HG03060 (cell line): ENCODE measurements around the gene NDUFS6.
"Not testable (repeated sequence)": the region's sequence is repeated elsewhere in the genome, so short reads cannot be mapped to it uniquely, and the experiment has no call there.

Experiments
- ATAC-seq: cut with Tn5 transposase; IDR thresholded peaks from one replicate; pipeline ENCODE4 v1.9.1; 2021; ENCODE audit warnings: low read depth, moderate number of reproducible peaks; ENCODE audit not compliant: unreplicated experiment

NDUFS6 gene

DNA sequence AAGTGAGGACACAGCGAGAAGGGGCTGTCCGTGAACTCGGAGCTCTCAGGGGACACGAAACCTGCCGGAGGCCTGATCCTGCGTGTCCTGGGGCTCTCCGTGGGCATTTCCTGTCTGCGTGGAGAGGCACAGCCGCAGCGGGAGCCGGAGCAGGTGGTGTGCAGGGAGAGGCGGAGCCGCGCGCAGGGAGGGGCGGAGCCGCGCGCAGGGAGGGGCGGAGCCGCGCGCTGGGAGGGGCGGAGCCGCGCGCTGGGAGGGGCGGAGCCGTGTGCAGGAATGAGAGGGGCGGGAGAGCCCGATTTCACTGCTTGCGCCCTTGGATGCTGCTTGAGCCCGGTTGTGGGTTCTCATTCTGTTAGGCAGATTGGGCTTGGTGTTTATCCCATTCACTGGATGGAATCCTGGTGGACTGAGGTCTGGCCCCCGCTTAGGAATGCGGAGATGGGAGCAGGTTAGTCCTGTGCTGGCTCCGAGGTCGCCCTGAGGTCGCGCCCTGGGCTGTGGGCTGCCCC is 26.7 kb downstream of the NDUFS6 start:
- no peak for ATAC-seq

DNA sequence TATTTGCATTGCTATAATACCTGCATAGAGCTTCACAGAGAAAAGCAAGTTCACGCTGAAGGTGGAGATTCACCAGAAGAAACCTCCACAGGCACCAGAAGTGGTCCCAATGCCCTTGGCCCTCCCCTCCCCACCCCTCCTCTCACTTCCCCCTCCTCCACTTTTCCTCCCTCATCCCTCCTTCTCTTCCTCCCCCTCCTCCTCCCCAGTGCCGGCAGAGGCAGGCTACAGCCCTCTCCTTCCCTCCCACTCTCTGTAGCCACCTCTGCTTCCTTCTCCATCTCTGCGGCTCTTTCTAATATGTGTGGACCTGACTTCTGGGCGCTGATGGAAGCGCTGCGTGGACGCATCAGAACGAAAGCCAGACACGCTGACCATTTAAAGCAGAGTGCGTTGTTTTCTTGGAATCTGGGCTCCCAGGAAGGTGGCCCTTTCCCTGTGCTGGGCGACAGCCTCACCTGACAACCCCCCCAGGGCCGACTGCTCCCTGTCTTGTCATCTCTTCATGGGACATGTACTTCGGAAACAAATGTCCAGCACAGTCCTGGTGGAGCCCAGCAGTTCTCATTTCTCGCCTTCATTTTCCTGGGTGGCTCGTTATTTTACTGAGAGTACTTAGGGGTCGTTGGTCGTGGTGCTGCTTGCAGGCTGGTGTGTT is 29.5 kb downstream of the NDUFS6 start:
- no peak for ATAC-seq

DNA sequence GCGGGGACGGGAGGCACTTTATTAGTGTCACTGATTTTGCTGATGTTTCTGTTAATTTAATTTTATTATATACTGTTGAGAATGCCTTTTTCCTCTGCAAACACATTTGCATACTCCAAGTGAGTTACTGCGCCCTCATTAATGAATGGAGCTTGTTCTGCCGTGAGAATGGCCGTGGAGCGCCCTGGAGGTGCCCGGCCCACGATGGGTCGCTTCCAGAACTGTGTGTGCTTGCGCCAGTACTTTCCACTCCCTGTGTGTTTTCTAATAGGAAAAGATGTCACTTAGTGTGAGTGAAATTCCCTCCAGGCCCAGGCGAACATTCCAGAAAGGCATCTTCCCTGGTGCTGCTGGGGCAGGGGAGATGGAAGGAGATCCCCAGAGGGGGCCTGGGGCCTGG is 30.1 kb downstream of the NDUFS6 start:
- no peak for ATAC-seq

DNA sequence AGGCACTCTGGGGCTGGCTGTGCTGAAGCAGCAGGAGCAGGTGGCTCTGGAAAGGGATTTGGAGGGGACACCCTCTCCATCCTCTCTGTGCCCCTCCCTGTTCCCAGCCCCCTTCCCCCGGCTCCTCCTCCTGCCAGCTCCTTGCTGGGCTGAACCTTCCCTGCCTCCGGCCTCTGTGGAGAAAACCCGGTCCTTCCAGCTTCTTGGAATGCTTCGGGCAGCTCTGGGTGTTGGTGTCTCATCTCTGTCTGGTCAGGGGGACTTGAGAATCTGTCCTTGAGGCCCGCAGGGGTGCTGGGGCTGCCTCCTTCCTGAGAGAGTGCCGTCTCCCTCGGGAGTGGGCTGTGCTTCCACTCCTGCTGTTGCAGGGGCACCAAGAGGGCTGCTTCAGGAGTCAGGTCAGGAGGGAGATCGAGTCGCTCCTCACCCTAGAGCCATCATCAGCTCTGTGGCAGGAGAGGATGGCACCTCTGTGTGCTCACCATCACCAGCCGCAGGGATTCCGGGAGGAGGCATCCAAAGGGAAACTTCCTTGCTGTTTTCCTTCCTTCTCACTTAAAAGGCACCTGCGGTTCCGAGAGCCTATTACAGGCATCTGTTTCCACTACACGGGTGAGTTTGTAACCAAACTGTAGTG is 30.6 kb downstream of the NDUFS6 start:
- ATAC-seq = no peak

DNA sequence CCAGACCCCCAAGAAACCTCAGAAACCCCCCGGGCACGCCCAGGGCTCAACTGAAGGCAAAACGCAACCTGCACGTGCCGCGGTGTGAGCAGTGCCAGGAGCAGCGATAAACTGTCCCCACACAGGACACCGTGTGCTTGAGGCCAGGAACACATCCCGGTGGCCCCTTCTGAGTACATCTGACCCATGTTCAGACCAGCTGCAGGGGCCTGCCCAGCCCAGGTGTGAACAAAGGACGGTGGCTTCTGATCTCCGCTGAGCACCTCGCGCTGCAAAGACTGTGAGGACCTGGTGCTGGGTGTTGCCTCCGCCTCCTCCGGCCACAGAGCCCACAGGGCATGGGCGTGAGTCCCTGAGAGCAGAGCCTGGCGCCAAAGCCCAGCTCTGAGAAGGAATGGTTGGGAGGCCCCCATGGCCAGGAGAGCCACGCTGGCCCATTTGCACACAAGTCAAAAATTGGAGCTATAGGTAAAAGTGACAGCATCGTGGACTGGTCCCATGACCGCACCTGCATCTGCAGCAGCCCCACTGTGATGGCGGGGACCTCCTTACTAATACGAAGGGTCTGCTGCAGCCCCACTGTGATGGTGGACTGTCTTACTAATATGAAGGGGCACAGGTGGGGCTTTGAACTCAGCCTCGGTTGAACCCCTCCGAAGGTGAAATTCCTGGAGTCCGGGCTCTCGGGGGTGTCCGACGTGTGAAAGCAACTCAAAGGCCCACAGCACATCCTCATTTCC is 31.5 kb downstream of the NDUFS6 start:
- ATAC-seq = no peak

DNA sequence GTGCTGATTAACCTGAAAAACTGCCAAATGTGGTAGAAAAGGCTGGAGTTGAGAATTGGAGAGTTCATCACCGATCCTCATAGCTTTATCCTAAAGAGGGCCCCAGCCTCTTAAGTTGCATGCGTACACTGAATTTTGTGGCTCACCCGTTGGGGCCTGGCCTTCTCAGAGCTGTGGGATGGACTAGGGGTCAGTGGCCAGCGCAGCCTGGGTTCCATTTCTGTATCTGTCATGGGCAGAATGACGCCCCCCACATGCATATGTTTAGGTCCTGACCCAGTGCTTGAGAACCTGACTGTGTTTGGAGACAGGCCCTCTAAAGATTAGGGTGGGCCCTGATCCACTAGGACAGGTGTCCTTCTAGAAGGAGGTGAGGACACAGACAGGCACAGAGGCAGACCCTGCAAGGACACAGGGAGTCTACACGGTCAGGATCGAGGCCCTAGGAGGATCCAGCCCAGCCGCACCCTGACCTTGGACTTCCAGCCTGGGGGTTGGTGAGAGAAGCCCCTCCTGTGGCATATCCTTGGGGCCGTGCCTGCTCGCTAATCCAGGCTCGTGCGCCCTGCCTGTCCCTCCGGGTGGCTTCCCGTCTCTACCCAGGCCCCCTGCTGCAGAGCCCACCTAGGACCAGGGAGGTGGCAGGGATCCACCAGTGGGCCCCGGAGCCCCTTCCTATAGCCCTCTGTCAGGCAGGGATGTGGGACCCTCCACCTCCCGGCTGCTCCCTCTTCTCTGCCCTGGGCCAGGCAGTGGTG is 32.2 kb downstream of the NDUFS6 start:
- no peak for ATAC-seq

DNA sequence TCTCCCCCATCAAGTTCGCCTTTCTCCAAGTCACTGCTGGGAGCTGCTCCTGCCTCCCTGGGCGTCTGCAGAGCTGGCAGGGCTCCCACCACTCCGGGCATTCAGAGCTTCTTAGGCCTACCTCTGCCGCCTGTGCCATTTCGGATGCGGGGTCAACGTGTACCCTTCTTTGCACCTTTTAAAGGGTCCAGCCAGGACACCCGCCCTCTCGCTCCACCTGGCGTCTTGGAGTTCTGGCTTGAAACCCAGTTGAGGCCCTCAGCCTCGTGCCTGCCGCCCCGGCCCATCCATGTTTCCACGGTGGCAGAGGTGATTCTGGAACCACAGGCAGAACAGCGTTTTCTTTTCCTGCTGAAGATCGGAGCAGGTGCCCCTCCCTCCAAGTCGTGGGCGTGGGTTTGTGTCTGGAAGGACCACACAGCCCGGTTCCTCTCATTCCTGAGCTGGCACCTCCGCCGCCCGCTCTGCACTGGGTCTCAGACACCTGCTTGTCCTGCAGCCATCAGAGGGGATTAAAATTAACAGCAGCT is 32.9 kb downstream of the NDUFS6 start:
- ATAC-seq = no peak

DNA sequence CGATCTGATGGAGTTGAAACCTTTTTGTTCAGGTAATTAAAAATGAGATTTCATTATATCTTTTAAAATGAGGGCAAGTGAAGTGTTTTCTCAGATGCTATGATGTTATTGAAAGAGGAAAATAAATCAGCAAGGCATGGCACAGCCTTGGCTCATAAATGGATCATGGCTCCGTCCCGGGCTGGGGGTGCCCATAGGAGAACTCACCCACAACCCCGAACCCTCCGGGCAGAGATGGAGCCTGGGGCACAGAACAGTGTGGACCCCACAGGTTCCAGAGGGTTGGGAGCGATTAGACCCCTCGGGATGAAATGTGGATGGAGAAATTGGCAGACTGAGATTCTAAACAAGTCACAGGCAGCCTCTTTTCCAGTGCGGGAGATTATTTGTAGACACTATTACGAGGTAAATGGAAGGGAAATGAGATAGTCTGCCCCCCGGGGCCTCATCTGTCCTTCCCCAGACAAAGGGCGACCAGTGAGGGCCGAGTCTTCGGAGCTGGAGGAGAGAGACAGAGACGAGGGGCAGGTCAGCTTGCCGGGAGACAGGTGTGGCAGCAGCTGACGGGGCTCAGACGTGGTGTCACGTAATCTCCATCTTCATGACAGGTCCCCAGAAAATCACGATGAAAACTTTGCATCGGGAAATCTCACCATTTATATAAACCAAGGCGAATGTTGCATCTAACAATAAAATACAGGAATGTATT is 33.7 kb downstream of the NDUFS6 start:
- no peak for ATAC-seq

DNA sequence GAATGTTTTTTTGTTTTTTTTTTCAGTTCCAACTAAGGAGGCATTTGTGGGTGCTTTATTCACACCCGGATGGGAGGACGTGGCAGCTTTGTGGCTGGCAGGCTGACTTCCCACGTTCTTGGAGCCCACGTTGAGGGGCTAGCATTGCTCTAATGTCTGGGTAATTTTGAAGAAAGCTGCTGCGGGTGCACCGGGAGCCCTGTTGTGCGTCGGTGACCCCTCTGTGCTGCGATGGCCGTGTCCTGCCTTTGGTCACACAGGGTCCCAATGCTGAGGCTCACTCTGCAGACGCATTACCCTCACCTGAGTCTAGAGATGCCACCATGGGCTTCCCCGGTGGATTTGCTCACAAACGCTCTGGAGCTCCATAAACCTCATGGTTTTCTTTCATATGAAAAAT is 34.2 kb downstream of the NDUFS6 start:
- ATAC-seq = no peak

DNA sequence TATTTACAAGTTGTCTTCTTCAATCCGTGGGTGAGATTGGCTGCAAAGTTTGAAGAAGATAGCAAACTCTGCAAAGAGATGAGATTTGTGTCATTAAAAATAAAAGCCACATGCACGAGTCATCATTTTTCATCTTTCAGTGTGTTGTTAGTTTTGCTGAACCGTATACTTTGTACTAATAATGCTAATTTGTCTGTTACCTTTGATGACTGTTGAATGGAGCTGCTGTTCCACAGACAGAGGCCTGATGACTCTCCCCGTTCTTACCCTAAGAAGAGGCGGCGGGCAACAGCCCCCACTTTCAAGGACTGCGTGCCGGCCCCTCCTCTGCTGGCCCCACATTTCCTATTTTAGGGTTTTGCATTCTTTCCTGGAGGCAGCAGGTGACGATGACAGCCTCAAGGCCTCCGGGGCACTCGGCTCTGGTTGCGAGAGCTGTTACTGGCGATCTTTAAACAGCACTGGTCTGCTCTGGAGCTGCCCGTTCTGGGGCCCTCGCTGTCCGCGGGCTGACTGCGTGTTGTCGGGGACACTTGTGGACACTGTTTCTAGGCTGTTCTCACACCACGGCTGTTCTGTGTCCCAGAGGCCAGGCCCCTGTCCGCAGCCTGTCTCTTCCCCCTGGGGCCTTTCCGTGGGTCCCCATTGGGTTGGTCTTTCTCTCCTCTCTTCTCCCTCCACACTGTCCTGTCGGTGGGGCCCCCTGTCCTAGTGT is 35.1 kb downstream of the NDUFS6 start:
- ATAC-seq = no peak

DNA sequence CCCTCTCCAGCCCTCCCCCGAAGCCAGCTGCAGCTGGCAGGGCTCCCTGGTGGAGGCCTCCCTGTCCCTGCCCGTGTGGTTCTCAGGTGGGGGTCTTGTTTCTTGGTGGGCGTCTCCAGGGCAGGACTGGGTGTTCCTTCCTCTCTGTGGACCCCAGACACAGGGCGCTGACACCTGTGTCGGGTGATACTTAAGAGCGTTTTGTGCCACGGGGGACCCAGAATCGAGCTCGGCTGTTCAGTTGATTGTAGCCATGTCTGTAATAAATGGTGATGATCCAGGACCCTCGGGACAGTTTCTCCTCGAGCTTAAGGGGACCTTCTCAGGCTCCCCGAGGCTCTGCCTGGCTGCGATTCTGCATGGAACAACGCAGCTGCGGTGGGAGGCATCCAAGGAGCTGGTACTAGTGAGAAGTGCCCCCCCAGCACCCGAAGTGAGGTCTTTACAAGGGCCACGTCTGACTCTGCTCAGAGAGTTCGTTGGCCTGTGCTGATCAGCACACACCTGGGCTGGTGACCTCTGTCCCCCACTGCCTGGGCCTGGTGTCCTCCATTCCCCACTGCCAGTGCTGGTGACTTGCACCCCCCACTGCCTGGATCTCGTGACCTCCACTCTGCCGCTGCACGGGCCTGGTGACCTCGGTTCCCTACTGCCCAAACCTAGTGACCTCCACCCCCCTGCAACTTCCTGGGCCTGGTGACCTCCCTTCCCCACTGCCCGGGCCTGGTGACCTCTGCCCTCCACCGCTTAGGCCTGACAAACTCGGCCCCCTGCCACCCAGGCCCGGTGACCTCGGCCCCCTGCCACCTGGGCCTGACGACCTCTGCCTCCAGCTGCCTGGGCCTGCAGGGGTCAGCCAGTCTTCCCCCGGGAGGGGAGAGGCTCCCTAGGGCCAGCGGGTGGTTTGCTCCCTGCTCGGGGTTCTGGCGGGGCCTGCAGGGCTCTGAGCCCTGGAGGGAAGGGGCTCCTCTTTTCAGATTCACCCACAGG is 36.0 kb downstream of the NDUFS6 start:
- ATAC-seq = no peak

DNA sequence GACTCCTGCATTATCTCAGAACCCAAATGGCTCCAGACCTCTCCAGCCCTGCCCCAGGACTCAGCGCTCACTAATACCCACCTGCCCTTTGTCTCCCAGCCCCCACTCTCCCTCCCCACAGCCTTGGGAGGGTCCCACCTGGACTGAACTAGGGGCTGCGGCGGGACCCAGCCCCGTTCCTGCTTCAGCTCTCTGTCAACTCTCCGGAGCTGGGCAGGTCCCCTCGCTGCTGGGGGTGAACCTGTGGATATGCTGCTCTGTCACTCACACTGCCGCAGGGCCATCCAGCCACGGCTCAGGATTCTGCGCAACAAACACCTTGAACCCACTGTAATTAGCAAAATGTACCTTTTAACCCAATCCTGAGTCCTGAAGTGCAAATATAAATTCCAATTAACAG is 36.8 kb downstream of the NDUFS6 start:
- no peak for ATAC-seq

DNA sequence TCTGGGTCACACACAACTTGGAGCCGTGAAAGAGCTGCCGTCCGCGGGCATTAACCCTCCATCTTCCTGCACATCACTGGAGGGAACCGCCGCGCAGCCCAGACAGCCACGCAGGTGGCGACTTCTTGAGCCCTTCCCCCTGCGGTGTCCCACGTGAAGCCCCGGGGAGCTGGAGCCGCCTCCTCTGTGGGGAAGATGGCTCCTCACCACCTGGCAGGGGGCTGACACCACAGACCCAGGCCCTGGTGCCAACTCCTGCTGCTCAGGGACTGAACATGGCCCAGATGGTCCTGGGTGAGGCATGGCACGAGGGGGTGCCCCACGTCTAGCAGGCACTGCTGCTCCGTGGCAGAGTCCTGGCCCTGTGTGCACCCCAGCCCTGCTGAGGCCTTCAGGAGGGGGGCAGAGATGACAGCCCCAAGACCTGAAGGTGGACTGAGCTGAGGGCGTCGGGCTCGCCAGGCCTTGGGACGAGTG is 38.9 kb downstream of the NDUFS6 start:
- ATAC-seq = no peak

DNA sequence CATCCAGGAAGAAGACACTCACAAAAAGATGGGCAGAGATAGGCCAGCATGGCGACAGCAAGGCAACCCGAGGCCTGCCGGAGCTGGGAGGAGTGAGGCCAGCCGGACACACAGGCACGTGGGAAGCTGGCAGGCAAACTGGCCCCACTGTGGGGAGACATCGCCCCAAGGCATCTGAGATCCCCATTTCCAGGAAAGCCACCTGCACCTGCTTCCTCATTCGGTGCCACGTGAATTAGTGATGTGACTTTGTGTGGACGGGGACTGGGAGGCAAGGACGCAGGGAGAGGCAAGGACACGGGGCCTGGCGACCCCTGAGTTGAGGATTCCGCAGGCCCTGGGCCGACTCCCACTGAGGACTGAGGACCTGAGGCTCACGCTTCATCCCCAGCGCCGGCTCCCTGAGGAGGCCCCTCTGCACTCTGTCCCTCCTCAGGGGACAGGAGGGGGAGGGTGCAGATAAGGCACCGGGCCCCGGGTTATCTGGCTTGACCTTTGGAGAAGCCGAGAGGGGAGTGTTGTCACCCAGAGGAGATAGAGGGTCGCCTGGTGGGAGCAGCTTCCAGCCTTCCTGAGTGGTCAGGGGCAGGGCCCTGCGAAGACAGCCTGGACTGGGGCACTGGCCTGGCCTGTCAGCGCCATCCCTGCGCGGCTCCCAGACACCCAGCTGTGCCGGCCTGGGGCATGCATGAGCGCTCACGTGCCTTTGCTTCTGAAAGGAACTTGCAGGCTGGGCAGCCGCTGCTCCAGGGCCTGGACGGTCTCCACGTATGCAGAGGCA is 39.7 kb downstream of the NDUFS6 start:
- no peak for ATAC-seq

DNA sequence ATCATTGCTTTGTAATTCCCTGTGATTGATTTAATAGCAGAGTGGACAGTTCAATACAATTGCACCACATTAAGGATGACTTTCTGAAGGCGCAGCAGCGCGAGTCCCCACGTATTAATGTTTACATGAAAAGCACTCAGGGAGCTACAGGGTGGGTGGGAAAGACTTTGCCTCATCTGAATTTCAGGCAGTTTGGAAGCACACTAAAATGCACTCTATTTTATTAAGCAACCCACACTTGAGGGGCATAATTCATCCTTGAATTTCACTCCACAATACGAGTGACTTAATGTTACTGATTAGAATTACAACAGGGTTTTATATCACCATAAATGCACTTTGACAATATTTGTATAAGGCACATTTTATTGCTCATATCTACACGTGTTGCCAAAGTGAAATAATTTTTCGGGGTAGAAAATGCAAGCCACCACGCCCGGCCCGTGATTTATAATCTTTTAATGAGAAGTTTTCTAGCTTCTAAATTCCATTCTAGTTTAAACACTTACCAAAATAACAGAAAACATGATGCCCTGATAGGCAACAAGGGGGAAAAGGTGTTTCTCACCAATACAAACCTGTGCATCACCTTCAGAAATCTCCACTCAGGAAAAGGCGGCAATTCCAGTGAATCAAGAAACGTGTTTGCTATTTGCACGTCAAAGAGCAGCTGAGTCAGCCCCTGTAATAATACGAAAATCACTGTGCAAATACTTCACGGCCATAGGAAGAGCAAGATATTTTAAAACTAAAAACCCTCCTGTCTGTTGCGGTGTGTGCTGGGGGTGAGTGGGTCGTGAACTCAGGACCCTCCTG is 41.0 kb downstream of the NDUFS6 start:
- ATAC-seq = no peak

DNA sequence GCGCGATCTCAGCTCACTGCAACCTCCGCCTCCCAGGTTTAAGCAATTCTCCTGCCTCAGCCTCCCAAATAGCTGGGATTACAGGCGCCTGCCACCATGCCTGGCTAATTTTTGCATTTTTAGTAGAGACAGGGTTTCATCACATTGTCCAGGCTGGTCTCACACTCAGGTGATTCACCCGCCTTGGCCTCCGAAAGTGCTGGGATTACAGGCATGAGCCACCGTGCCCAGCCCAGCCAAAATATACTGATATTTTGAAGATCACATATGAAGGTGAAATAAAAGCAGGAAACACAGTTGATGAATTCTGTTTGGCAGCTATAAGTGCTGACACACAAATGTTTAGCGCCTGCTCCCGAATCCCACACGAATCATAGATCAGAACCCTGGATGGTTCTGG is 42.6 kb downstream of the NDUFS6 start:
- not testable (repeated sequence) for ATAC-seq
